Pancreas (tissue), 10 donors: ENCODE data around the gene STIM1. TPM values are rescaled to one million over a fixed set of nuclear protein-coding genes. Genes with fewer than 3 reads are reported as not detected.

Experiments
- ATAC-seq, 4 donors: fragments of 200-7000 bp; cut with Tn5 transposase; one replicate each; pipeline versions ENCODE4 v1.8.0 to v1.9.1; 2020; ENCODE audit warnings: mild to moderate bottlenecking in 4 of 4, moderate library complexity in 4 of 4
- DNase-seq, 6 donors: peaks; one replicate each; pipeline ENCODE4 v3.0.0-alpha.2; 2020
- FAIRE-seq: peaks from 2 replicates; lab custom pipeline; 2012; peaks lifted over from hg19 to GRCh38; lab: Jason Lieb, UNC
- H3K27ac ChIP-seq, 4 donors: fragments of 200-600 bp; sonication (generic); 1 replicate in 3 of 4; 2 replicates in 1 of 4; pipeline versions ENCODE4 v1.5.0 to v1.8.0; 2020
- H3K27me3 ChIP-seq, 4 donors: fragments of 200-600 bp; one replicate each; pipeline ENCODE4 v1.8.0; 2021
- H3K36me3 ChIP-seq, 3 donors: fragments of 200-600 bp; sonication (generic) in 1 of 3; one replicate each; pipeline versions ENCODE4 v1.5.0 to v1.8.0; 2020 to 2021
- H3K4me1 ChIP-seq, 3 donors: fragments of 200-600 bp; one replicate each; pipeline ENCODE4 v1.8.0; 2021
- H3K4me3 ChIP-seq, 4 donors: fragments of 200-600 bp; sonication (generic) in 2 of 4; one replicate each; pipeline versions ENCODE4 v1.5.0 to v1.8.0; 2020 to 2021
- H3K9me3 ChIP-seq, 4 donors: fragments of 200-600 bp; one replicate each; pipeline ENCODE4 v1.8.0; 2021
- CTCF ChIP-seq, 4 donors: fragments of 200-600 bp; sonication (generic) in 3 of 4; IDR thresholded peaks; one replicate each; pipeline versions ENCODE4 v1.5.0 to v1.8.0; 2021; ENCODE audit warnings: antibody characterized with exemption in 4 of 4
- WGBS, 2 donors: extraction: QIAGEN DNeasy Blood & Tissue Kit; methylation state at CpG; one replicate each; pipeline ENCODE4 v1.1.7; 2013; 5-methylcytosine and 5-hydroxymethylcytosine counted together
- intact Hi-C, 3 donors: fragments of 100-400 bp; cut with DNase I; formaldehyde crosslinking; loops; one replicate each; pipeline versions ENCODE4 v1.11.1 to v1.14.2; 2022
- polyA plus RNA-seq, 2 donors: library from polyadenylated mRNA; stranded (reverse); fragments of 200-250 nt; gene quantifications; one replicate each; pipeline ENCODE4 v1.2.3, GENCODE V29; 2013
- total RNA-seq, 6 donors: library from RNA; stranded (reverse); fragmentation: NEBNext Ultra II Directional in 4 of 6; extraction: Animal tissue kit (Norgen Biotek cat#: 25700) in 4 of 6; gene quantifications; one replicate each; pipeline versions ENCODE4 v1.2.1 to v1.2.4, GENCODE V29; 2021 to 2023
- donor health status: healthy with polysubstance abuse.
- donor health status: DM: no; HTN: no; CAD: no; lungs with moderate emphysema.
- donor health status: DM: no; HTN: no; CAD: no.
- donor health status: control.
- donor health status: control.
- donor health status: Bipolar disorder and iron deficiency.
- donor health status: DM: yes; HTN: yes; CAD: no.
- donor health status: DM: no; HTN: no; CAD: no.
- donor health status: DM: no; HTN: no; CAD: no.
- donor health status: DM: yes; HTN: yes; CAD: no.

Gene STIM1
- total and polyA plus RNA-seq, 8 donors = 10.2 to 28.9 (median 18.8) TPM

DNA sequence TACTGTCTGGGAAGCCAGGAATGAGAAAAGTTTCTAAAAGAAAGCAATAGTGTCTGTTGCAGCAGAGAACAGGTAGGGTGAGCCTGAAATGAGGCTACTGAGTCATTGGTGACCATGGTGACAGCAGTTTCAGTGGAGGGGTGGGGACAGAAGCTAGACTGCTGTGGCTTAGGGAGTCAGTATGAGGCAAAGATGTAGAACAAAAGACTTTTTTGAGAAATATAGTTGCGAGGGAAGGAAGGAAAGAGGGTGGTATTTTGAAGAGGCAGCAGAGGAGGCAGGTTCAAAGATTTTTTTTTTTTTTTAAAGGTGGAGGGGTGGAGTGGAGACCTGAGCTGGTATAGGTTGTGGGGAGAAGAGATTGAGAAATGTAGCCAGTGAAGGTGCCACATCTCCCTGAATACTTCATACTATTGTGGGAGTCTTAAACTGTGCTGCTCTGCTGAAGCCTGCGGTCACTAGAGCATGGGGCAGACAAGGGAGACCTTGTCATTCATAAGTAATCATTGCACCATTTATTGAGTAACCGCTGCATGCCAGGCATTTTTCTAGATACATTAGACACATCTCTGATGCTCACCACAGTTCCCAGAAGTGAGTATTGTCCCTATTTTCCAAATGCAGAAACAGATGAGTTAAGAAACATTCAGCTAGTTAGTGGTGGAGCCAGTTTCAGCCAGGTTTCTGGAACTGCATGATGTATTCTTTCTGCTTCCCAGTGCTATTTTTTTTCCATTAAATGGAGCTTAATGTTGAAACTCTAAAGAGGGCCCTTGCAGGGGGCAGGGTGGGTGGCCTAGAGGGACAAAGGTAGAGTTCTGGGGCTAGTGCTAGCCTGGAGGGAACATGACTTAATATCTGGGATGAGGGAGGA, 49.9 kb downstream of the STIM1 start:
- no peak for FAIRE-seq

GRCh38 chr11:3906166-3906565, 50.7 kb downstream of the STIM1 start:
- peak overlapping the region in 2 of 4 donors; percentile 40 to 51 for H3K27ac ChIP-seq
- DNase-seq = no peak
- no peaks in the 10 kb centered on the region for H3K27me3 ChIP-seq
- FAIRE-seq = no peak
- no peaks in the 10 kb centered on the region for H3K36me3 ChIP-seq
- no peak for TF ChIP-seq CTCF (IDR thresholded peaks at IDR 0.05)
- H3K9me3 ChIP-seq = no peaks in the 10 kb centered on the region
- H3K4me3 ChIP-seq = no peak overlapping the region
- WGBS, 2 donors = 95 to 98% methylated on average over 2 of the region's 2 CpGs
- ATAC-seq = no peak
- peaks cover 6 to 20% (median 15%) of the 10 kb centered on the region in 3 donors for H3K4me1 ChIP-seq
- intact Hi-C loops = no loop called here

More for the DNA sequence above, 49.9 kb downstream of the STIM1 start:
- peaks cover 6 to 20% (median 15%) of the 10 kb centered on the region in 3 donors for H3K4me1 ChIP-seq
- H3K4me3 ChIP-seq = no peak overlapping the region
- ATAC-seq (peak; percentile 57 to 86 (median 78)), DNase-seq (peak in 1 of 6 donors; percentile 3)
- intact Hi-C loops = no loop called here
- H3K27ac ChIP-seq = peak overlapping the region; percentile 31 to 51 (median 47)
- H3K9me3 ChIP-seq = no peaks in the 10 kb centered on the region
- 52 to 54% methylated on average over 3 of the region's 3 CpGs for WGBS, 2 donors
- no peaks in the 10 kb centered on the region for H3K27me3 ChIP-seq
- TF ChIP-seq CTCF (IDR thresholded peaks at IDR 0.05) = no peak
- H3K36me3 ChIP-seq = no peaks in the 10 kb centered on the region

GRCh38 chr11:3907590-3907989, 52.1 kb downstream of the STIM1 start:
- FAIRE-seq = no peak
- peaks cover 5 to 16% (median 6%) of the 10 kb centered on the region in 3 donors for H3K4me1 ChIP-seq

DNA sequence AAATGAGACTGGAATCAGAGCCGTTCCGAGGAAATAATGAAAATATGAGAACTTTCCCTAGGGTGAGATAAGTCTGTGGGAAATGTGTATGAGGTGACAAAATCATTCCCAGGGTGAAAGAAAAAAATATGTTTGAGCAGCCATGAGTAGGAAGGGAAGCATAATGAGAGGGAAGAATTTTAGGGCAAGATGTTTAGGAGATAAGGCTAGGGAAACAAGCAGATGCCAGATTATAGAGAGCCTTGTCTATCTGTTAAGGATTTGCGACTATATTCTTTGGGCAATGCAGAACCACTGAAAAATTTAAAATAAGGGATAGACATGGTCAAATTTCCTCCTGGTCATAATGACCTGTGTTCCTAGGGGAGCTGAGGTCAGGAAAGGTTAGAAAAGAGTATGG, 54.4 kb downstream of the STIM1 start:
- H3K9me3 ChIP-seq = no peaks in the 10 kb centered on the region
- 37% methylated on average over 3 of the region's 3 CpGs for WGBS, 2 donors
- intact Hi-C loops = no loop called here
- ATAC-seq = no peak
- no peaks in the 10 kb centered on the region for H3K4me1 ChIP-seq
- H3K36me3 ChIP-seq = no peaks in the 10 kb centered on the region
- no peak for TF ChIP-seq CTCF (IDR thresholded peaks at IDR 0.05)
- H3K27me3 ChIP-seq = no peaks in the 10 kb centered on the region
- no peak for DNase-seq
- H3K27ac ChIP-seq = no peak overlapping the region
- FAIRE-seq = no peak
- H3K4me3 ChIP-seq = no peak overlapping the region

More at GRCh38 chr11:3907590-3907989, 52.1 kb downstream of the STIM1 start:
- Histone ChIP-seq H3K9me3 (no peaks in the 10 kb centered on the region), H3K27ac (no peak overlapping the region), H3K4me3 (no peak overlapping the region), H3K27me3 (no peaks in the 10 kb centered on the region), H3K36me3 (no peaks in the 10 kb centered on the region)
- ATAC-seq (no peak), DNase-seq (no peak)
- WGBS, 2 donors = 77 to 86% methylated on average over 2 of the region's 2 CpGs
- no peak for TF ChIP-seq CTCF (IDR thresholded peaks at IDR 0.05)
- intact Hi-C loops = no loop called here
